Epidermal melanocyte (primary cell): ENCODE results near the gene PHYKPL.
"Not testable (repeated sequence)": the region's sequence is repeated elsewhere in the genome, so short reads cannot be mapped to it uniquely, and the experiment has no call there.

Experiments
- DNase-seq: peaks from one replicate; pipeline ENCODE4 v3.0.0; 2011; ENCODE audit warnings: low spot score; ENCODE audit not compliant: insufficient read length

PHYKPL gene

DNA sequence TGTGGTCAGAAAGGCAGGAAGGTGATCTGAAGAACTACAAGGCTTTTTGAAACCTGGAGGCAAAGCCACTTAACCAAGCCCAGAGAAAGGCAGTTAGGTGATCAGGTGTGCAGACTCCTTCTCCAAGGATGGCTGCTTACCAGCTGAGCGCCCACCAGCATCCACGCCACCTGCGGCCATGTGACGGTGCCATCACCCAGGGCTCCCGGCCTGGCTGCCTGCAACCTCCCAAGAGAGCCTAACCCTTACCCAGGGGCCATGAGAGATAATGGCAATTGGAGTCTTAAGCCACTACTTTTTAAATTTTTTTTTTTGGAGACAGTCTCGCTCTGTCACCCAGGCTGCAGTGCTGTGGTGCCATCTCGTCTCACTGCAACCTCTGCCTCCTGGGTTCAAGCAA is 33.1 kb upstream of the PHYKPL start:
- DNase-seq: no peak

DNA sequence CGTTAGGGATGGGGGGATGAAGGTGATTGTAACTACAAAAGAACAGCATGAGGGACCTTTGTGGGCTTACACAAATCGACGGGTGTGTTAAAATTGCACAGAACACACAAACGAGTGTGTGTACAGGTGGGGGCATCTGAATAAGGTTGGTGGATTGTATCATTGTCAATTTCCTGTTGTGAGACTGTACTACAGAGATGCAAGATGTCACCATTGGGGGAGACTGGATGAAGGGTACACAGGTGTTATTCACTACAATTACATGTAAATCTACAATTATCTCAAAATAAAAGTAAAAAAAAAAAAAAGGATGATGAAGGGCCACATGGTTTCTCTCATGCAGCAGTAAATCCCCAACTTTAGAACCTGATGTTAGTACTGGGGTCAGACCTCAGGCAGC is 31.4 kb upstream of the PHYKPL start:
- DNase-seq: no peak

DNA sequence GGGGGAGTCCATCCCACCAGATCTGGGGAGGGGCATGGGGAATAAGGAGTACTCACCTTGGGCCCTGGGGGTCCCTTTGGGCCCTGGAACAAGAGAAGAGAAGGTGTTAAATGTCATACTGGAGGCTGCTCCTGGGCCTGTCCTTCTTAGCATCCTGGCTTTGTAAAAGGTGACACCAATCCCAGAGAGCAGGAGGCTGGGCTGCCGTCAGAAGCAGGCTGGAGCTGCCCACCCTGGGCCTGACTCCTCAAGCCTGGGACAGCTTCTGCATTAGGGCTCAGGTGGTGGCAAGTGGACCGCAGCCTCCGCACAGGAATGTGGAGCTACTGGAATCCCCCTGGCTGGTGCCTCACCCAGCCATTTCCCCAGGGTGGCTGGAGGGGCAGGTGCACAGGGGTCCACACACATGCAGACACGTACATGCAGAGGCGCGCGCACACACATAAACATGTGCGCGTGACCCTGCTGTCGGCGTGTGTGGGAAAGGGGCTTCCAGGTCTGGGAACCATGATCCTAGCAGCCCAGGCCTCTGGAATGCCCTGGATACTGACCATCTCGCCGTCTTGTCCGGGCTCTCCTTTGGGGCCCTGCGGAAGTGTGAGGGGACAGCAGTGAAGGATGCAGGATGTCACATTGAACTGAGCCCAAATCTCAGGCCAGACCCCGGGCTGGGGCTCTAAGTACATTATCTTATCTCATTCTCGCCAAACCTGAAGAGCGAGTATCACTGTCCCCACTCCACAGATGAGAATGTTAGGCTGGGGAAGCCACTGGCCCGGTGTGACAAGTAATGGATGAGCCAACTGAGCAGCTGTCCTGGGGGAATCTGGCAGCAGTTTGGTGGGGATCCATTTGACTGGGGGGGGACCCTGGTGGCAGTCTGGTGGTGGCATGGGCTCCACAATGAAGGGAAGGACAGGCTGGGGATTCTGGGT is 29.3 kb upstream of the PHYKPL start:
- no peak for DNase-seq

DNA sequence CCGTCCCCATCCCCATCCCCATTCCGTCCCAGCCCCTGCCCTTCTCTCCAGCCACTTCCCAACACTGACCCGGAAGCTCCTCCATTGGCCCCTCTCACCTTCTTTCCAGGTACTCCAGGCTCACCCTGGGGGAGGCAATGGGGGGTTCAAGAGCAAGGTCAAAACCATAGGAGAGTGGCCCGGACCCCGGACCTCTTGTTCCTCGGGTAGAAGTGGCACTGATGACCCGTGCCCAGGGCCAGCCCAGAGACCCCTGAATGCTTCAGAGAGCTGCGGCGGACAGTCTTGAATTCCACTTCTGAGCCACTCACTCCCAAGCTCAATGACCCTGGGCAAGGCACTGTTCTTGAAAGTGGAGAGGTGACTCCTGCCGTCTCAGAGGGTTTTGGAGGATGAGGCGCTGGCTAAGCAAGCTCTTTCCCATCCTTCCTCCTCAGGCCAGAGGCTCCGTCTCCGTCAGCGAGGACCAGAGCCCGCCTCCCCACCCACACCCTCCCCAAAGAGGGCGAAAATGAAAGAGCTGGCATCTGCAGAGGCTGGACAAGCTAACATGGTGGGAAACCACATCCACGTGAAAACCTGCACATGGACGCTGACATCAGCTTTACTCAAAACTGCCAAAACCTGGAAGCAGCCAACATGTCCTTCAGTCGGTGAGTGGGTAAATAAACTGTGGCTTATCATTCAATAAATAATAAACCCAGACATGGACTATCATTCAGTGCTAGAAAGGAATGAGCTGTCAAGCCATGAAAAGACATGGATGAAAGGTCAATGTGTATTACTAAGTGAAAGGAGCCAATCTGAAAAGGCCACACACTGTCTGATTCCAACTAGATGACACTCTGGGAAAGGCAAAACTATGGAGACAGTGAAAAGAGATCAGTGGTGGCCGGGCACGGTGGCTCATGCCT is 27.3 kb upstream of the PHYKPL start:
- DNase-seq: no peak

DNA sequence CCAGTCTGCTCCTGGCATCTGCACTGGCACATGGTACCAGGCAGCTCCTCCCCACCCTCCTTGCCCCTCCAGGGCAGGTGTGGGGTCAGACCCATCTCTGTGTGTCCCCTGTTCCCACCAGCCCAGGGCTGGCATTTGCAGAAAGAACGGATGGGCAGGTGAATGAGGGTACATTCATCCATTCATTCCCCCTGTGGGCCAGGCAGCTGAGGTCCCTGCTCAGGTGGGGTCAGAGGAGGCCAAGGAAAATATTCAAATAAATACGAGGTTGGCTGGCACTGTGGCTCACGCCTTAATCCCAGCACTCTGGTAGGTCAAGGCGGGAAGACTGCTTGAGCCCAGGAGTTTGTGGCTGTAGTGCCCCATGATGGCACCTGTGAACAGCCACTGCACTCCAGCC is 25.0 kb upstream of the PHYKPL start:
- DNase-seq: no peak

DNA sequence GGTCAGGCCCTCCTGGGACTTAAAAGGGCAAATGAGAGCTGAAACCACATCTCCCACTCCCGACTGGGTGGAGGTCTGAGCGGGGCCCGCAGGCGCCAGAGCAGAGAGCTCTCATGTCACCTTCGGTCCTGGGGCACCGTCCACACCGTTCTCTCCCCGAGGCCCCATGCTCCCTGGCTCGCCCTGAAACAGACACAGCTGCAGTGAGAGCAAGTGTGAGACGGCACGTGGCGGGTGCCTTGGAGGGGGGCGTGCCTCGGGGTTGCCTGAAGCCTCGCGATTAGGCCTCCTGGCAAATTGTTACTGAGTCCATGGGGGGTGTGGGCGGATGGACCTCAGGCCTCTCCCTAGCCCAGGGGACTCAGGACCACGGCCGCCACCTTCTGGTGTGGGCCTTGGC is 24.1 kb upstream of the PHYKPL start:
- DNase-seq: no peak

DNA sequence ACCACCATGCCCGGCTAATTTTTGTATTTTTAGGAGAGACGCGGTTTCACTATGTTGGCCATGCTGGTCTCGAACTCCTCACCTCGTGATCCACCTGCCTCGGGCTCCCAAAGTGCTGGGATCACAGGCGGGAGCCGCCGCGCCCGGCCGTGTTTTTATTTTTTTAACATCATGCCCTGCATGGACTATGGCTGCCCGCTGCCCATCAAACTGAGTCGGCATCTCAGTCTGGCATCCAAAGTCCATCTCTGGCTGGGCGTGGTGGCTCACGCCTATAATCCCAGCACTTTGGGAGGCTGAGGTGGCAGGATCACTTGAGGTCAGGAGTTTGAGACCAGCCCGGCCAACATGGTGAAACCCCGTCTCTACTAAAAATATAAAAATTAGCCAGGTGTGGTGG is 21.0 kb upstream of the PHYKPL start:
- DNase-seq: not testable (repeated sequence)

DNA sequence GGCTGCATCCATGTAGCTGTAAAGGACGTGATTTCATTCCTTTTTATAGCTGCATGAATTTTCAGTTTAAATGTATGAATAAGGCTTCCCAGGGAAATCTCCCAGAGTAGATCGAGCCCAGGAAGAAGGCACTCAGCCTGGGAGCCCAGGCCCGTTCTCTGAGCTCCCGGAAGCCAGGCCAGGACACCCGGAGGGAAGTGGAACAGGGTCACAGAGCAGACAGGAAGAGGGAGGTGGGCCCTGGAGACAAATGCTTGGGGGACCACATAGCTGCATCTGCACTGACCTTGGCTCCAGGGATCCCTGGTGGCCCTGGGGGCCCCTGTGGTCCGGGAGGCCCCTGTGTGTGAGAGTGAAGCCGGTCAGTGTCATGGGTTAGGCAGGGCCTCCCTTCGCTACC is 19.7 kb upstream of the PHYKPL start:
- DNase-seq: no peak

DNA sequence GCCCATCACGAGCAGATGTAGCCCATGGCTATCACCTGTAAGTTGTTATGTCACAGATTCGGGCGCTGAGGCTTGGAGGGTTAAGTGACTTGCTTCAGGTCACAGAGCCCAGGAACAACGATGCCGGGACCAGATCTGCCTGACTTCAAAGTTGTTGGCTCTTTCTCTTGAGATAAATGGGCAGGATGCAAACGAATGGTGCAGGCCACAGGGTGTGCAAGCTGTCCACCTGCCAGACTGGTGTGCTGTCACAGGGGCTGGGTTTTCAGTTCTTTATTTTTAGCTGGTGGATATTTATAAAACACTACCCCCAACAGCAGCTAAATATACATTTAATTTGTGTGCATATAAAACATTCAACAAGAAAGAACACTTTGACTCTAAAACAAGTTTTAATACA is 17.7 kb upstream of the PHYKPL start:
- no peak for DNase-seq

DNA sequence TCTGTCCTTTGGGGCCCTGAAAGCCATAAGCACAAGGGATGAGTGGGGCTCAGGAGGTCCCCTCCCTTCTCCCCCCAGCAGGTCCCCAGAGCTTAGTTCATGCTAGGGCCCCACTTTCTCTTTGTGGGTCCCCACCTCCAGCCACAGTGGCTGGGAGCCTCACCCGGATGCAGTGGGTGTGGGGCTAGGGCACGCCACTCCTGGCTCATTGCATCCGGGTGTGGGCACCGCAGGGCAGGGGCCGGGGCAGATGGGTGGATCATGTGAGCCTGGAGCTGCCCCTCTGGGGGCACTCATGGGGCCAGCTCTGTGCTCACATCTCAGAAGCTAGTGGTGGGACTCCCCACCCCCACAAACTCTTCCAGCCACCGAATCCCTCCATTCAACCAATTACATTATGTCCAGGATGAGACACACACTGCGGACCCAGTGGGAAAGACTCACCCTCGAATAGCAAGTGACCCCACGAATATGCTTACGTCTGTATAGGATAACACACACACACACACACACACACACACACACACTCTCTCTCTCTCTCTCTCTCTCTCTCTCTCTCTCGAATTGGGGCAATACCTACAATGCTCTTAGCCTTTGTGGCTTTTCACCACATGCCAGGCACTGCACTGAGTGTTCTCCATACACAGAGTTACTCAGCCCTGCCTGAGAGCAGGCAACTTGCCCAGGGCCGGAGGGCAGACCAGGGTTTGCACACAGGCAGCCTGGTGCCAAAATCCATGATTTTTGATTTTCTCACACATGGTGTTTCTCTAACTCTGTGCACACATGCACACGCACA is 16.8 kb upstream of the PHYKPL start:
- DNase-seq: peak; percentile 73

DNA sequence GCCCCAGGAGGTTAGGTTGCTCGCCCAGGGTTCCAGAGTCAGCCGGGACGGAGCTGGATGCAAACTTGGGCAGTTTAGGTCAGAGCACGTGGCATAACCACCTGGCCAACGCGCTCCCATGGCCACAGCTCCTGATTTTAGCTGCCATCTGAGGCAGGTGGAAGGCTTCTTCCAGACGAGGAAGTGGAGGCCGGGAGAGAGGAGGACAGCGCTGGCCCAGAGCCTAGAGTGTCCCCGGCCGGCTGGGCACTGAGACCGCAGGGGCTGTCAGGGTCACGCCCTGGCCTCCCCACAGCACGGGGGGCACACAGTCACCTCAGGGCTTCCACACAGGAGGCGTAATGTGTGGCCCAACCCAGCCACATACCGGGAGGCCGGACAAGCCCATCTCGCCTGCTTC is 16.1 kb upstream of the PHYKPL start:
- no peak for DNase-seq

DNA sequence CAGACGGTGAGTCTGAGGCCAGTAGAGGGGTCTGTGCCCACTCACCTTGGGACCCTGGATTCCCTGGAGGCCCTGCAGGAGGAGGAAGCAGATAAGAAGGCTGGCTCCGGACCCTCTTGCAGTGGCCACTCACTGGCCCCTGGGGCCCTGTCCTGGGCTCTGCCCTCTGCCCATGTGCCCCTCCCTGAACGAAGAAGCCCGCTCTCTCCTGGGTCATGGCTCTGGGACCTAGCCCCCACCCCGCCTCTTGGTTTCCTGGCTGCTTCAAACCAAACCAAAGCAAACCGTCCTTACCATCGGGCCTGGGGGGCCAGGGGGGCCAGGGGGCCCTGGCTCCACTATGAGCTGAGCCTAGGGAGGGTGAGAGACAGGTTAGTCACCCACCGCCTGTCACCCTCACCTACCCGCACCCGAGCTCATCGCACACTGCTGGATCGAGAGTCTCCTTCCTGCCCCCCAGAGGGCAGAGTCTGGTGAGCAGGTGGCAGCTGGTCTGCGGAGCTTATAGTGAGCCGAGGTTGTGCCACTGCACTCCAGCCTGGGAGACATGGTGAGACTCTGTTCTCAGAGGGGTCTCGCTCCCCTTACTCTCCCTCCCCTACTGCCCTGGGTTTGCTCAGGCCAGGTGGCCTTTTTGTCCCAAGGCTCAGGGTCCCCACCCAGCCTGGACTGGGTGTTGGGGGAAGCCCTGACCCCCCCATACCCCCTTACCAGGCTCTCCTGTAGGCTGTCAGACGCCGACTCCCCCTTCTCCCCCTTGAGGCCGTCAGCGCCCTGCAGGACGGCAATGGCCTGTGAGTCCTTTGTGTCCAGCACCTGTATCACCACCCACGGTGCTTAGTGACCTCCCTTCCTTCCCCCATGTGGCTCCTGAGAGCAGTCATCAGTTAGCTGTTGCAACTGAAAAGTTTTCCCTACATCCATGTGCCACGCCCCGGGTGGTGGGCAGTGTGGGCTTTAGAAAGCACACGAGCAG is 15.2 kb upstream of the PHYKPL start:
- DNase-seq: no peak

DNA sequence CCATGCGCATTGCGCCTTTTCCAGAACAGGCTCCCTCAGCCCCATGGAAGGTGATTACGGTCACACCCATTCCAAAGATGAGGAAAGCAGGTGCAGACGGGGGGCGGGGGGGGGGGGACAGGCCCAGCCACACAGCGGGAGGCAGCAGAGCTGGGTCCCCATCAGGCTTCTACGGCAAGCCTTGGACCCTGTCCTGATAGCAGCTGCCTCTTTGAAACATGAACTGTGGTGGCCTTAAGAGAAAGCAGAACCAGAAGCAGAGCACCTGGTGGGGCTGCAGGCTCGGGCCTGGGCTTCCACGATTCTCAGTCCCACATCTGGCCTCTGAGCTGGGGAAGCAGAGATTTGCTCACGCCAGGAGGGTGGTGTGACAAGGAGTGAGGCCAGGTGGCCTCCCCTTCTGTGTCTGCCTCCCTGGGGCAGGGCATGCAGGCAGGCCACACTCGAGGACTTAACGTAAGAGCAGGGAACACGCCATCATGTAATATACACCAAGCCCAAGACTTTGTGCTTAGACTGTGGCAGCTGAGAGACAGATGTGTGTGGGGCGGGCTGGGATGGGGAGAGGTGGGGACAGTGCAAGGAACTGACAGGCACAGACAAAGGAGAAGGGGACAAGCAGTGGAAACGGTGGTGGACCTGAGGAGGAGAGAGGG is 14.2 kb upstream of the PHYKPL start:
- DNase-seq: no peak

DNA sequence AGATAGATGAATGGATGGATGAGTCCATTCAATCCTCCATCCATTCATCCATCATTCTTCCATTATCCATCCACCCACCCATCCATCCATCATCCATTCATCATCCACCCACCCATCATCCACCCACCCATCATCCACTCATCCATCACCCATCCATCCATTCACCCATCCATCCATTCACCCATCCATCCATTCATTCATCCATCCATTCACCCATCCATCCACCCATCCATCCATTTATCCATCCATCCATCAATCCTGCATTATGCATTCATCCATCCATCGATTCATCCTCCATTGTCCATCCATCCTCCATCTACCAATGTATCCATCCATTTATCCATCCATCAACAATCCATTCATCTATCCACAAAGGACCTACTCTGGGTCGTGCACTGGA is 12.8 kb upstream of the PHYKPL start:
- no peak for DNase-seq

DNA sequence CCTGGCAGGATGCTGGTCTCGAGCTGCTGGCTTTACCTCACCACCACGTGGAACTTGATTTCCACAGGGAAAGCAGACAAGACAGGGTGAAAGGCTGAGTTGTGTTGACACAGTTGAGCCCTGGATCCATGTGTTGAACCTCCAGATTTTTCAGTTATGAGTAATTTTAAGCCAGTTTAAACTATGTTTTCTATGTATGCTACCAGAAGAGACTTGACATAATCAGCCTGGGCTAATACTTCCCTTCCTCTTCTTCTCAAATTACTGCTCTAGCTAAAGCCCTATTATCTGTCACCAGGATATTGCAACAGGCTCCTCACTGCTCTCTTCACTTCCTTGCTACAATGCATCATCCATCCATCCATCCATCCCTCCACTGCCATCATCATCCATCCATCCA is 12.0 kb upstream of the PHYKPL start:
- no peak for DNase-seq

DNA sequence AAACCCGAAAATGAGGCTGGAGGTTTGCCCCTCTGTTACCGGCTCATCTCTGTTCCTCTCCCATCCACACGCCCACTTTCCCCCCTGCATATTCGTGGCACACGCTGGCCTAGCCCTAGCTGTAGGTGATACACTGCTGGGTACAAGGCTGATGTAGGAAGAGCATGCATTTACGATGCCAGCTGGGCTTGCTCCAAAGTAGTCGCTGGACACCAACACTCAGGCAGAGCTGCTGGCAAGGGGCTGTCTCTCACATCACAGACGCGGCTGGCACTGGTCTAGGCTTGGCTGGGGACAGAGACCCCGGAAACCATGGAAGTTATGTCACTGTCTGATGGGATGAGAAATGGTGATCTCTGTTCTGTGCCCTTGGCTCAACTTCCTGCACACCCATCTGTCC is 9.8 kb upstream of the PHYKPL start:
- no peak for DNase-seq

DNA sequence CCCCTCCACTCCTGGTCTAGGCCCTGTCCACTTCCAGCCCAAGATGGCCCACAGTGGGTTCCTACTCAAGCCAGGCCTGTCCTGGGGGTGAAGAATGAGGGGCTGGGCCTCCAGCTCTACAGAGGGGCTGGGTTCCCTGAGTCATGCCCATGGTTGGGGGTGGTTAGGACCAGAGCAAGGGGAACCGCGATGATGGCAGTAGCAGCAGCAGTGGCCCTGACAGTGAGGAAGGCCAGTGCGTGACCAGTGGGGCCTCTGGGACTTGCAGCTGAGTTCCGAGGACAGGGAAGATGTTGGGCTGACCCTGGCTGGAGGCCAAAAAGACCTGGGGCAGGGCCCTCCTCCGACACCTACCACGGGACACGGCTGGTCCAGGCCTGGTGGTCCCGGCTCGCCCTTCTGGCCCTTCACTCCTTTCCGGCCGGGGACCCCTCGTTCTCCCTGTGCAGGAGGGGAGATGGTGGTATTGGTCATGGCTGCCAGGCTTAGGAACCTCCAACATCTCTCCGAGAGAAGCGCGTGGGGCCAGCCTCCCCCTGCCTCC is 9.2 kb upstream of the PHYKPL start:
- DNase-seq: no peak

DNA sequence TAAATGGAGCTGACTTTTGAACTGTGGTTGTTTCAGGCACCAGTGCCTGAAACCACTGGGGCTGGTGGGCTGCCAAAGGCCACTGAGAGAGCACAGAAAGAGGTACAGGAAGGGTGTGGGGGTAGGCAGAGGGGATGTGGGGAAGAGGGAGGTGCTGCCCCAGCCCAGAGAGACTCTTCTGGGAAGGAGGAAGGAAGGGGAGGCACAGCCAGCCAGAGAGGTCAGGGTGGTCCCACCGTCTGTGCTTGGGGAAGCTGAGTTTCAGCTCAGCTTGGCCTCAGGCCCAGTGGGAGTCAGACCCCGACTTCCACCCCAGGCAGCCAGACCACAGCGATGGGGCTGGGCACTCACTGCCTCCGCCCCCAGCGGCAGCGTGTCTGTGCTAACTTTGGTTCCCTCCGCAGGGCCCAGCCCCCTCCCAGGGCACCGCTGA is 8.6 kb upstream of the PHYKPL start:
- no peak for DNase-seq

DNA sequence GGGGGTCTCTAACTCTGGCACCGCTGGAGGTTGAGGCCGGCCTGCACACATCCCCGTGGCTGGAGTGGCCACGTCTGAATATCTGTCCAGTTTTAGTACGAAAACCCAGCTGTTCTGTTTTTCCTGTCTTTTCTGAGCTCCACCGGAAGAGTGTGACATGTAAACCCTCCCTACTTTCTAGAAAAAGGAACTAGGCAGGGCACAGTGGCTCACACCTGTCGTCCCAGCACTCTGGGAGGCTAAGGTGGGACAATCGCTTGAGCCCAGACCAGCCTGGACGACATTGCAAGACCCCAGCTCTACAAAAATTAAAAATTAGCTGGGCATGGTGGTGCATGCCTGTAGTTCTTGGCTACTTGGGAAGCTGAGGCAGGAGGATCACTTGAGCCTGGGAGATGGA is 8.2 kb upstream of the PHYKPL start:
- no peak for DNase-seq

DNA sequence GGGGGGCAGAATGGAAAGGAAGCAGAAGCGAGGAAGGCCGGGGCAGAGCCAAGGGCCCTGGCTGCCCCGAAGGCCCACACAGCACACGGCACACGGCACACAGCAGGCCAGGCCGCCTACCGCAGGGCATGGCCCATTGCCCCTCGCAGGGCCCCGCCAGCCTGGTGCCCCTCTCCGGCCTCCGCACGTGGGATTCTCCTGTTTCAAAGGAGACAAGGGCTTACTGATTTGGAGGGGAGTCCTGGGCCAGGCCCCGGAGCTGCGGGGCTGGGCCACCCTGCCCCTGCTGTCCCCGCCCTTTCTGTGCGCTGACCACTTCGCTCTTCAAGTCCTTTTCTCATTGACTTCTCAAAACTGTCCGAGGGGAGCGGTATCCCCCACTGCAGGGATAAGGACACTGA is 7.7 kb upstream of the PHYKPL start:
- DNase-seq: no peak
